Measurements from ENCODE around the gene MVK.

Gene MVK

DNA sequence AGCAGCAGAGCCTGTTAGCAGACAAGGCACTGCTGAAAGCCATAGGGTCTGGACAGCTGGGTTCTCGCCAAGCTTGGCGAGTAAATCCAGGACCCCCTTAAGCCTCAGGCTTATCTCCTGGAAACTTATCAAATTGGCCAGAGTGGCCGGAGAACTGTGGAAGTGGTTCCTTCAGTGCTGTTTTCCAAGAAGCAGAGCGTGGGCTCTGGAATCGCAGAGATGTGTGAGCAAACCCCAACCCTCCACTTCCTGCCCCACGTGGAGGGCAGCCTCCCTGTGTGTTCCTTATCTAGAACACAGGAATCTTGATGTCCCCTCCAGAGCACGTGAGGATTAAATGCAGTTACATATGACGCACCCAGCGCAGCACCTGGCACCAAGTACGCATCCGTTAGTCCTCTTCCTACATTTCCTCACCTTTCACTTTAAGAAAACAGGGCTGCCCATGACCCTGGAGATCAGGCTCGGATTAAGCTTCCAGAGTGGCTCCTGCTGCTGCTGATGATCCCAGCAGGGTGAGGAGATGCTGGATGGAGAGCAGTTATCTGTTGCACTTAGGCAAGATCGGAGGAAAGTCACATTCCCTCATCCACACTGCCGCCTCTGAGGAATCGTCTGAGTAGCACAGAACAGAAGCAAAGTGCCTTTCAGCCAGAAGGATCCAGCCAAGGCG lies 35.3 kb upstream of the MVK start:
- no peak overlapping the region for H3K4me3 ChIP-seq (ENCODE audit: low read length)
- no peak for TF ChIP-seq CTCF (IDR thresholded peaks at IDR 0.05; ENCODE audit: insufficient read depth, low read depth, low read length, missing control alignments)
- no peak for DNase-seq (ENCODE audit: low read depth)

DNA sequence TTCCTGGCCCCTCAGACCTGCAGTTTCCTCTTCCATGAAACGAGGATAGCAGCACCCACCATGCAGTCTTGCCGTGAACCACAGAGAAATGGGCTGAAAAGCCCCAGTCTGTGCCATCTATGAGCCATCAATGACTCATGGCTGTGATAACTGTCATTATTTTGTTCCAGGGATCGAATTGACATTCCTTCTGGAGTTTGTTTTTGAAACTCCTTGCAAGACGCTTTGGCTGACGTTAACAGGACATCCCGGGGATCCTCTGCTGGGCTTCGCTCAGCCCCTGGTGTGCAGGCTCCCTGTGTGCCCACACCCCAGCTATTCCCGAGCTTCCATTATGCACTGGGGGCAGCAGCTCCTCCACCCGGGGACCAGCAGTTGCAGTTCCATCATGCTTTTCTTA lies 34.1 kb upstream of the MVK start:
- TF ChIP-seq CTCF (IDR thresholded peaks at IDR 0.05; ENCODE audit: insufficient read depth, low read depth, low read length, missing control alignments), result no peak
- no peak for DNase-seq (ENCODE audit: low read depth)
- H3K4me3 ChIP-seq (ENCODE audit: low read length), result no peak overlapping the region

GRCh38 chr12:109540526-109541412 lies 32.8 kb upstream of the MVK start:
- no peak for TF ChIP-seq CTCF (IDR thresholded peaks at IDR 0.05; ENCODE audit: insufficient read depth, low read depth, low read length, missing control alignments)
- DNase-seq (ENCODE audit: low read depth), result no peak
- H3K4me3 ChIP-seq (ENCODE audit: low read length), result no peak overlapping the region

GRCh38 chr12:109541413-109541726 lies 32.2 kb upstream of the MVK start:
- TF ChIP-seq CTCF (IDR thresholded peaks at IDR 0.05; ENCODE audit: insufficient read depth, low read depth, low read length, missing control alignments), result no peak
- no peak overlapping the region for H3K4me3 ChIP-seq (ENCODE audit: low read length)
- no peak for DNase-seq (ENCODE audit: low read depth)

DNA sequence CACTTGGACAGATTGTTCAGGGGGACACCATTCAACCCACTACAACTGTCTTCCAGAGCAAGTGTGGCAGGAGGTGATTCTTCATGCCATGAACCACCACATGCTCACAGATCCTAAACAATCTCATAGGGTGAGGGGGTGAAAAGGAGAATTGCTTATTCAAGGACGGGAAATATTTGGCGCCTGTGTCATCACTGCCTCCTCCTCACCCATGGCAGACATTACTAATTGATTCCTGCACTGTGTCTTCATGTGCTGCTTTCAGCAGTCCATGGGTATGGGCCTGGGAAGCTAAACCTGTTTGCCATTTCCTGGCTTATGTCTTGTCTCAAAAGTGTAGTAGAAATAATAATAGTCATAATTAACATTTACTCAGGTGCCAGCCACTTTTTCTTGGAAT lies 31.6 kb upstream of the MVK start:
- no peak overlapping the region for H3K4me3 ChIP-seq (ENCODE audit: low read length)
- DNase-seq (ENCODE audit: low read depth), result peak; percentile 73
- TF ChIP-seq CTCF (IDR thresholded peaks at IDR 0.05; ENCODE audit: insufficient read depth, low read depth, low read length, missing control alignments), result no peak

DNA sequence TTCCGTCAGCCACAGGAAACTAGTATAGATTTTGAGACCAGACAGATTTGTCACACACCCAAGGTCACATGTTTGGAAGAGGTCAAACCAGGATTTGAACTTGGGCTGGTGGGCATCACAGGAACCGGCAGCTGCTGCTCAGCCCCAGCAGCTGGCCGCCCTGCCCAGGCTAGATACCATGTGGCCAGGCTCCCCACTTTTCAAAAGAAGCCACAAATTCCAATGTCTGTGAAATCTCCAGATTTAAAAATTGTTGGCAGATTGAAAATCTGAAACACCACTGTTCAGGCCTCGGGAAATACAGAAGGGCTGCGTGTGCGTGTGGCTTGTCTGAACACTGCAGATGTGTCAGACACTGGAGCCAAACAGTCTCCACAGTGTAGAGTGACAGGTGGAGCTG lies 30.7 kb upstream of the MVK start:
- H3K4me3 ChIP-seq (ENCODE audit: low read length), result no peak overlapping the region
- TF ChIP-seq CTCF (IDR thresholded peaks at IDR 0.05; ENCODE audit: insufficient read depth, low read depth, low read length, missing control alignments), result no peak
- no peak for DNase-seq (ENCODE audit: low read depth)
